NCI-H1048 (cell line): ENCODE data around the gene CCNA1.

Experiments
- DNase-seq: peaks from one replicate; lab custom pipeline; 2025; lab: John Stamatoyannopoulos, UW

The CCNA1 gene

DNA sequence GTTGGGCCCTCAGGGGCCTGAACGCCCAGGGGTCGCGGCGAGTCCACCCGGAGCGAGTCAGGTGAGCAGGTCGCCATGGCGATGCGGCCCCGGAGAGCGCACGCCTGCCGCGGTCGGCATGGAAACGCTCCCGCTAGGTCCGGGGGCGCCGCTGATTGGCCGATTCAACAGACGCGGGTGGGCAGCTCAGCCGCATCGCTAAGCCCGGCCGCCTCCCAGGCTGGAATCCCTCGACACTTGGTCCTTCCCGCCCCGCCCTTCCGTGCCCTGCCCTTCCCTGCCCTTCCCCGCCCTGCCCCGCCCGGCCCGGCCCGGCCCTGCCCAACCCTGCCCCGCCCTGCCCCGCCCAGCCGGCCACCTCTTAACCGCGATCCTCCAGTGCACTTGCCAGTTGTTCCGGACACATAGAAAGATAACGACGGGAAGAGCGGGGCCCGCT lies at the start of gene CCNA1:
Gene CCNA1 (plus strand): TSS at position 390 of the 439 bp plus-strand sequence. CDS start 562 bp downstream, outside the sequence.
- no peak for DNase-seq

DNA sequence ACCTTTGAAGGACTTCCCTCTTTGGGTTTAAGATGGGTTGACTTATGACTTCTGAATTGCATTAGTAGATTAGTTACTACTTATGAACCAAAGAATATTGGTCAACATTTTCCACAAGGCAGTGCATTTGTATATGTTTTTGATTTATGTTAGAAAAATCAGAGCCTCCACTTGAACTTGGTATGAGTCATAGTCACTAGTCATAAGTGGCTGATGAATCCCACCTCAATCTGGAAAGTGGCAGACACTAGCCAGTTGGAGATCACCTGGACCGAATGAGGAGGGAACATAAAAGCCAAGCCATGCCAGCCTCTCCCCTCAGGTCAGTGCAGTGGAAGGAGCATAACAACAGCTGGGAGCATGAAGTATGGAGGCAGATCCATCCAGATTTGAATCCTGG lies 46.8 kb upstream of the CCNA1 start:
- no peak for DNase-seq

DNA sequence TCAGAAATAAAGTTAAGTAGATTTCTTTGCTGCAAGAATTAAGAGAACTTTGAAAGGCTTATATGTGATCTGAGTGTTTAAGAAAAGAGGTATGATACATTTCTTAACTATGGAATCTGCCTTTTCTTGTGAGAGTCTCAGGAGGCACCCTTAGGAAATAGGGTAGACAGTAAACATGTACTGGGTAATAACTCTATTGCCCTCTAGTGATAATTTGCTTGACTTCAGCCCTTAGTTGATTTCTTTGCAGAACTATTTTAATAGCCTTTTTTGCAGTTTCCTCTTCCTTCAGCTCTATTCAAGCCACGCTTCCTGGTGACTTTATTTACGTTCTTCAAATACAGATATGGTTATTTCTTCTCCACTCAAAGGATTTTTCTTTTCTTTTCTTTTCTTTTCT lies 37.0 kb upstream of the CCNA1 start:
- DNase-seq, result no peak

DNA sequence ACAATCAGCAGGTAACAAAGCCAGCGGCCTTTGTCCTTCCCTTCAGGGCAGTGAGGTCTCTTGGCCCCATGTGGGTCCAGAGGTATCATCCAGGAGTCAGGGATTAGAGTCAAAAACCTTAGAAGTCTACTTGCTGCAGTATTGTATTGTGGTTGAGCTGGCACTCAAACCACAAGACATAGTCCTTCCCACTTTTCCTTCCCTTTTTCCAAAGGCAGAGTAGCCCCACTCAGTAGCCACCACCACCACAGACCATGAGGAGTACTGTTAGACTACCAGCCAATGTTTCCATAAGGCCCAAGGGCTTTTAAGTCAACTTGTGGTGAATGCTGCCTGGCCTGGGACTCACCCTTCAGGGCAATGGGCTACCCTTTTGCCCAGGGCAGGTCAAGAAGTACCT lies 27.1 kb upstream of the CCNA1 start:
- no peak for DNase-seq

DNA sequence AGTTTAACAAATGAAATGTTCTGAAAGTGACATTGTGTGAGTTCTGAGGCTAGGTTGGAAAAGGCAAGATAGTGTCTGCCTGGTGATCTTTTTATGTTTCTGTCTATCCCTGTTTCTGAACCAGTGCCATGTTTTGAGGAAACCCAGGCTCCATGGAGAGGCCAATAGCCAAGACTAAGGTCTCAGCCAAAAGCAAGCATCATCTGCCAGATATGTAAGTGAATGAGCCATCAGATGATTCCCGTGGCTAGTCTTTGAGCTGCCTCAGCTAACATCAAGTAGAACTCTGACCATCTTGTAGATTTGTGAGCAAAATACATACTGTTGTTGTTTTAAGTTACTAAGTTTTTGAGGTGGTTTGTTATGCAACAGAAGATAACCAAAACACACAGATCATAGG lies 19.6 kb upstream of the CCNA1 start:
- no peak for DNase-seq

DNA sequence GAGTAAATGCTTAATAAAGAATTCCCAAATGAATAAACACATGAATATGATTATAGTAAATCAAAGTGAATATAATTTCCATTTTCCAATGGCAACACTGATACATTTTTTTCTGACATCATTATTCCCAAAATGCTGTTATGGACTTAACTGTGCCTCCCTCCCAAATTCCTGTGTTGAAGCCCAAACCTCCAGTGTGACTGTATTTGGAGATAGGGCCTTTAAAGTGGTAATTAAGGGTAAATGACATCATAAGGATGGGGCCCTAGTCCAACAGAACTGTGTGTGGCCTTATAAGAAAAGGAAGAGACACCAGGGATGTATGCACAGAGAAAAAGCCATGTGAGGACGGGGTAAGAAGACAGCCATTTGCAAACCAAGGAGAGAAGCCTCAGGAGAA lies 19.1 kb upstream of the CCNA1 start:
- DNase-seq, result no peak

DNA sequence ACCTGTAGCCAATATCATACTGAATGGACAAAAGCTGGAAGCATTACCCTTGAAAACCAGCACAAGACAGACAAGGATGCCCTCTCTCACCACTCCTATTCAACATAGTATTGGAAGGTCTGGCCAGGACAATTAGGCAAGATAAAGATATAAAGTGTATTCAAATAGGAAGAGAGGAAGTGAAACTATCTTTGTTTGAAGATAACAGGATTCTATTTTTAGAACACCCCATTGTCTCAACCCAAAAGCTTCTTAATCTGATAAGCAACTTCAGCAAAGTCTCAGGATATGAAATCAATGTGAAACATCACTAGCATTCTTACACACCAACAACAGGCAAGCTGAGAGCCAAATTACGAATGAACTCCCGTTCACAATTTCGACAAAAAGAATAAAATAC lies 17.8 kb upstream of the CCNA1 start:
- no peak for DNase-seq

DNA sequence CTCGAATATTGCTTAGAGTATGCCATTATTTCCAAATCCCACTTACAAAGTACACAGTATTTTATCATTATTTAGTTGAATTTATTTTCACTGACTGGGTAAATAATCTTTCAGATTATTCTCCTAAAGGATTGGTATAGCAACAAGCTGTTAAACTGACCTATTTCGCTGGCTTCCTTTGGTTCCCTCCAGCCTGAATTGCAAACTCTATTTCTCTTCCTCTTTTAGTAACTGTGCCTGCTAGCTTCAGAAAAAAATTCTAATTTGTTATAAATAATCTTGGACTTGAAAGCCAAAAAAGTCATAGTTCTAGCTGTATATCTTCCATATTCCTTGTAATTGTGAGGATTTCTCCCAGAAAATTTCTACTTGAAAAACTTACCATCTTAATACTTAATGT lies 15.0 kb upstream of the CCNA1 start:
- DNase-seq, result no peak

DNA sequence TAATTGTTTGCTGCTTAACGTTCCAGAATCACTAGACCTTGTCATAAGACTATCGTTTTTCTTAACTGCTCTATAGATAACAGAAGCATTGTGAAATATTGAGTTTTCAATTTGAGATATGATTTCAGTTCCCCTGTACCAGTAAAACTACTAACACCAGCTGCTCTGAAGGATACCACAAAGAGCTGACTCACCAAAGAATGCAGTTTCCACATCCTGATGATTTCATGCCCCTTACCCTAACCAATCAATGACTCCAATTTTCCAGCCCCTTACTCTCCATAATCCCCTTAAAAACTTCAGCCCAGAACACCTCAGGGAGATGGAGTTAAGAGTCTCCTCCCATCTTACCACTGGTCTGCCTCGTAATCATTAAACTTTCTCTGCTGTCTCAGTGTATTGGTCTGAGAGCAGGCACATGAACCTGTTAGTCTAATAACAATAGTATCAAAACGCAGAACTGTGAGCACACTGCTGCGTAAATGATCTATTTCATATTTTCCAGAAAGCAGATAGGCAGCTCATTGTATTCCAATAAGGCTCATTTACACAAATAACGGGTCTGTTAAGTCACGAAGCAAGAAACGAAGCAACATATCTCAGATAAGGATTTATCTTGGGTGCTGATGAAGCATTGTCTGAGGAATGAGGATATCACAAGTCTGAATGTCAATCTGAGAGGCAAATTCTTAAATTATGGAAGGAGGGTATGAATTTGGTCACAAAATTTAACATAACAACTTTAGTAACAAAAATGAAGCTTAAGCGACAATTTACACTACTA lies 14.1 kb upstream of the CCNA1 start:
- DNase-seq, result no peak

DNA sequence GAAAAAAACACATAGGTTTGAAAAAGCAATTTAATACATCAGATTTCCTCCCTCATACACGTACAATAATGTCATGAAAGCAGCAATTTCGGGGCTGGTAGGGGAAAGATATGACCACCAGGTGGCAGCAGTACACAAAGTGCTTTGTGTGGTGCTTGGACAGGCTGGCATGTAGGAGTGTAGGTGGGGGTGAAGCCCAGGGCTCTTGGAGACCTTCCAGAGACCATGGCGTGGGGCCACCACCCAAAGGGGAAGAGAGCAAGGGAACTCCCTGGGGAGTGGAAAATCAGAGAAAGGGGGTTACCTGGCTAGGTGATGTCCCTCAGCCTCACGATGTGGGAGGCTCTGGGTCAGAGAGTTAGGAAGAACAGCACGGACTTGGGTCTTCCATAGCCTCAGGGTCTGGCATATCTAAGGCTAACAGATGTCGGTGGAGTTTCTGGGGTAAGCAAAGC lies 11.8 kb upstream of the CCNA1 start:
- DNase-seq, result no peak

DNA sequence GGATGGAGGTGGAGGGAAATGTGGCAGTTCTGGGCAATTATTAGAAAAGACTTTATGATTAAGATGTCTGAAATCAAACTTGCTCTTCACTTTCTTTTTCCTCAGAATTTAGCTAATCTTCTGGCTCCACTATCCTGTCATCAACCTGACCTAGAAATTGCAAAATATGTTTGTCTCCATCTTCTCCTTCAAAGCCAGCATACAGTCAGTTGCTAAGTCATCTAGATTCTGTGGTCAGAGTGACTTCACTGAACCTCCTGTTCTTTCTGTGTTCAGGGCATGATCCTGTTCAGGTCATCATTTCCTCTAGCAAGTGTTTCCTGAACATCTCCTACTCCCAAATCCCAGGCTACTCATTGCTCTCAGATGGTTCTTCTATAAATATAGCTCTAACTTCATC lies 10.8 kb upstream of the CCNA1 start:
- DNase-seq, result no peak

DNA sequence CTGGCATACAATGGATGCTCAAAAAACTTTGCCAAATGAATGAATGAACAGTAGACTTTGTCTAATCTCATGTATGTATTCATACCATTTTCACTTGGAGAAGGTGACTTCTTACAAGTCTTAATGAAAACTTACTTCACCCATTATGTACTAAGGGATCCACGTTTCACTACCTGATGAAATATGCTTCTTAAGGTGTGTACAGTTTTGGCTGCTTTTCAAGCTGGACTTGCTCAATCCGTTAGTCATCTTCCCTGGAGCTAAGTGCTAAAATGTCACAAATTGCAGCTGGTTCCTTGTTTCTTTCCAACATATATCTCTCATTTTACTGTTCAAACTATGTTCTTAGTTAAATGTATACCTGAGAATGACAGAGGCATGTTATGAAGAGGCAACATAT lies 4.2 kb upstream of the CCNA1 start:
- no peak for DNase-seq

DNA sequence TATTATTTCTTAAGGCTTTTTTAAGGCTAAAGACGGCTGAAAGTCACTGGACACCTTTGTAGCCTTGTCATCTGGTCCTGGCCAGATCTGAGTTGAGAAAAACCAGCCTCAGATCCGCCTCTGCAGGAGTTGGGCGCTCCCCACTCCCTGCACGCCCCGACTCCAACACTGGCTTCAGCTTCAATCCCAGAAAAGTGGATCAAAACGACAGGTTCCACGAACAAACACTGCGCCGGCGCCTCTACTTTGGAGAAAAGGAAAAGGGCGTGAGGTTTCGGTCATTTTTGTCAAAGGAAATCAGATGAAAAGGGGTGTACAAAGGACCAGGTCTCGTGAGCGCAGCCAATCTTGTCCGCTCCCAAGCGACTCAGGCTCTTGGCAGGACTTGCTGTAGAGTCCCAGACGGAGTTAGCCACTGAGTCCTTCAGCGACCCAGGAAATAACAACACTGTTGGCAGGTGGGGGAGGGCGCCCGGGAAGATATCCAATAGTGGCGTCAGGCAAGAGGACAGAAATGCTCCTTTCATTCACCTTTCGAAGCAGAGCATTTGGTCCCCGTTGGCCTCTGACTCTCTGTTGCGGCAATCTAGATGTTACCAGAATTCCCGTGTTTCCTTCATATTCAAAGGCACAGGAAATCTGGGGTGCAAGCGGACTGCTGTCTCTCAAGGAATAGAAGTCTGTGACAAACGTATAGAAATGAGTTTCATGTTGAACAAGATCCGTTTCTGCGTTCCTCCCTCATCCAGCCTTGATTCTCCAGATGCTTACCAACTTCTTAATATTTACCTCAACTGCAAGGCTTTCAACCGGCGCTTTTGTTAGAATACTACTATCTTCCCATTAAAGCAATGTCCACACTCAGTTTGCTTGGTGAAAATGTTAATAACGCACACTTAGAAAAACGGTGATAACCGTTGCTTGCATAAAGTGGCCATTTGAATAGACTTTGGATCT lies 1.8 kb upstream of the CCNA1 start:
- no peak for DNase-seq

DNA sequence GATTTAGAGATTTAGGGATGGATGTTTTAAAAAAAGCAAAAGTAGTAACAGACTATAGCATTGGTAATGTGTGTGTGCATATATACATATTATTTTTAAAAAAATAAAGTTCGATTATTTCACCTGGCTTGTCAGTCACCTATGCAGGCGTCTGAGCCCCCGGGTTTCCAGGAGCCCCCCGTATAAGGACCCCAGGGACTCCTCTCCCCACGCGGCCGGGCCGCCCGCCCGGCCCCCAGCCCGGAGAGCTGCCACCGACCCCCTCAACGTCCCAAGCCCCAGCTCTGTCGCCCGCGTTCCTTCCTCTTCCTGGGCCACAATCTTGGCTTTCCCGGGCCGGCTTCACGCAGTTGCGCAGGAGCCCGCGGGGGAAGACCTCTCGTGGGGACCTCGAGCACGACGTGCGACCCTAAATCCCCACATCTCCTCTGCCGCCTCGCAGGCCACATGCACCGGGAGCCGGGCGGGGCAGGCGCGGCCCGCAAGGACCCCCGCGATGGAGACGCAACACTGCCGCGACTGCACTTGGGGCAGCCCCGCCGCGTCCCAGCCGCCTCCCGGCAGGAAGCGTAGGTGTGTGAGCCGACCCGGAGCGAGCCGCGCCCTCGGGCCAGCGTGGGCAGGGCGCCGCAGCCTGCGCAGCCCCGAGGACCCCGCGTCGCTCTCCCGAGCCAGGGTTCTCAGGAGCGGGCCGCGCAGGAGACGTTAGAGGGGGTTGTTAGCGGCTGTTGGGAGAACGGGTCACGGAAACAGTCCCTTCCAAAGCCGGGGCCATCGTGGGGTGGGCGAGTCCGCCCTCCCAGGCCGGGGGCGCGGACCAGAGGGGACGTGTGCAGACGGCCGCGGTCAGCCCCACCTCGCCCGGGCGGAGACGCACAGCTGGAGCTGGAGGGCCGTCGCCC lies 840 bp upstream of the CCNA1 start:
- DNase-seq, result no peak

DNA sequence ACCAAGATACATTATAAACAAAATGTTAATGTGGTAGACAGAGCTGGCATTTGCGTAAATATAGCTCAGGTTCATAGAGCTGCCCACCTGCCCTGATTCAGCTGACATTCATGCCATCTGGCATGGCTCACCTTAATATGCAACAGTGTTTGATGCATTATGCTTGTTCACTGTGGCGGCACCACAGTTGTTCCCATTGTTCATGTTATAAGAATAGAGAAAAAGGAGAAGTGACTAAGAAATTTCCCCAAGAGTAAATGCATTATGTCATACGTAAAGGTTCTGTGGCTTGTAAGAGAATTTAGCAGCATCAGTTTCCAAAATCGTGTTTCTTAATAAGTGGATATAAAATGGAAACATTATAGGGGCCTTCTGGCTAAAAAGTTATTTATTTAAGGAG lies 4.5 kb downstream of the CCNA1 start:
- no peak for DNase-seq

DNA sequence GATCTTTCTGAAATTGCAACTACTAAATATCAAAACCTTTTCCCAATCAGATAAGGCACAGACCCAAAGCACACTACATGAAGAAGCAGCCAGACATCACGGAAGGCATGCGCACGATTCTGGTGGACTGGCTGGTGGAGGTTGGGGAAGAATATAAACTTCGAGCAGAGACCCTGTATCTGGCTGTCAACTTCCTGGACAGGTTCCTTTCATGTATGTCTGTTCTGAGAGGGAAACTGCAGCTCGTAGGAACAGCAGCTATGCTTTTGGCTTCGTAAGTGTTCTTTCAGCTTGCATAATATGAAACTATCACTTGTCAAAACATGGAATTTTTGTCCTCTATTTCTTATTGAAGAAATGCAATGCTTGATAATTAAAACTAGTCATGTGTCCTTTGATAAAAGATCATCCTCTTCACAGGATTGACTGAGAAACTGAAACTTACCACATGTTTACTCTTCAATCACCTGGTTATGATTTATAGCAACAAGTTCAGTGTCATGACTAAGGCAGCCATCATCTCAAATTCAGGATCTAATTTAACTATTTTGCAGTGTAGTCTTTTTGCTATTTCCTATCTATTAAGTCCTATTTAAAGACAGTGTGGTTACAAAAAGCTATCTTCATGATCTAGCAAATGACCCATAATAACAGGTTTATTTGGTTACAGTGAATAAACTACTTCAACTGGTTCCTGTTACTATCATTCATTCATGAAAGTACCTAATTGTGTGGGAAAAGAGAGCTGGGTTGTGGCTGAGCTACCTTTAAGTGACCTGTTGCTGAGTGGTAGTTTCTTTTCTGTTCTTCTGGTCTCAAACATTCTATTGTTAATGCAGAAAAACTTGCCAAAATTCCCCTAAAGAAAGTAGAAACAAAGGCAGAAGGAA lies 6.5 kb downstream of the CCNA1 start:
- DNase-seq, result no peak

DNA sequence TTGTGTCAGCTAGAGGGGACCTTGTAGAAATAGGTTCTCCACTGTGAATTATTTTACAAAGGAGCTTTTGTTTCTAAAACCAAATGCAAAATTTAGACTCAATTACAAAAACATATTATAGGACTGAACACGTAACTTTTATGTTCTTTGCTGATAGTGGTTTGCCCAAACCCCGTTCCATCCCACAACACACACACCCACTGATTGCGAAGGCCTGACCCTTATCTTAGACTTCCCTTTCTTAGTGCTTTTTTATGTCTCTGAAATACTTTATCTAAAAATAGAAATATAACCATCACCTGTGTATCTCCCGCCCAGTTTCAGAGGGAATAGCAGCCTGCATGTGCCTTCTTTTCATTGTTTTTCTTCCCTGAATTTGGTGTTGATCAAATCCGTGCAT lies 13.0 kb downstream of the CCNA1 start:
- DNase-seq, result no peak

DNA sequence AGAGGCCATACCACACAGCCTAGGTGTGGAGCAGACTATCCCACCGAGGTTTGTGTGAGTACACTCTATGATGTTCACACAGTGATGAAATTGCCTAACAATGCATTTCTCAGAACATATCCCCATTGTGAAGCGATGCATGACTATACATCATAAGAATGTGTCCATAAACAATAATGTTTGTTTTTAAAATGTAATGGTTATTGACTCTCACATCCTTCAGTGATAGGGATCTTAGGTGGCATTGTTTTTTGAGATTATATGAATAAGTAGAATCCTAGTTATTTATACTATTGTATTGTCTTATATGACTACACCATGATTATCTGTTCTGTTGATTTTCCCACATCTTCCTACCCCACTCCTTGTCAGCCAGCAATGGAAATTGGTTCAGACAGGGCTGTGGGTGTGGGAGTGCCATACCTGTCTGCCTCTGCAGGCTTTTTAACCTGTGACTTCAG lies 13.6 kb downstream of the CCNA1 start:
- no peak for DNase-seq

DNA sequence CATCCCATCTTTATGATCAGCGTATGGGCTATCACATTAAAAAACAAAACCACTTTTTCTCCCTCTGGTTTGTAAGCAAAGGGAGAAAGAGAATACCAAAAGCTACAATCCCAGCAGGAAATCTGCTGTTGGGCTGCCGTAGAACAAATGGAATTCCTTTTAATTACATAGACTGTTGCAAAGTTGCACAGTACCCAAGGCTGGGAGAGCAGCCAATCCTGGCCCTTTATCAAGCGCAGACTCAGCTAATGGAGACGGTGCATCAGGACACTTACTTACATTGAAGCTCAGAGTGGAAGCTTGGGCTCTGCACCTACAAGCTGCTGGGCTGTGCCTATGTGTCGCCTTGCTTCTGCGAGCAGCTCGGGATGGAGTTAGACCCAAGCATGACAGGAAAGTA lies 15.2 kb downstream of the CCNA1 start:
- no peak for DNase-seq

DNA sequence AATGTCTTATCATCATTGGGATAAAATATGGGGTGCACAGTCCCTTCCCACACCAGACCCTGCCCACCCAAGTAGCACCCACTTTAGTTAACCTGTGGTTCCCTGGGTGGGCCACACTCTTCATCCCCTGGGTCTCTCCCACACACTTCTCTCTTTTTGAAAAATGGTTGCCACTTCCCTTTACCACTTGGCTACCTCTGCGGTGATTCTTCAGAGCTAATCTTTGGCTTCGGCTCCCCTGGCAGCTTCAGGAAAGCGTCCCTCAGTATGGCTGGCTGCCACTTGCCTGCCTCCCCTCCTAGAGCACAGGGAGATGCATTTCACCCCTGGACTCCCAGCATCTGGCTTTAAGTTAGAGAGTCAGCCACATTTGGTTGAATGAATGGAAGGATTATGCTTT lies 18.2 kb downstream of the CCNA1 start:
- no peak for DNase-seq

DNA sequence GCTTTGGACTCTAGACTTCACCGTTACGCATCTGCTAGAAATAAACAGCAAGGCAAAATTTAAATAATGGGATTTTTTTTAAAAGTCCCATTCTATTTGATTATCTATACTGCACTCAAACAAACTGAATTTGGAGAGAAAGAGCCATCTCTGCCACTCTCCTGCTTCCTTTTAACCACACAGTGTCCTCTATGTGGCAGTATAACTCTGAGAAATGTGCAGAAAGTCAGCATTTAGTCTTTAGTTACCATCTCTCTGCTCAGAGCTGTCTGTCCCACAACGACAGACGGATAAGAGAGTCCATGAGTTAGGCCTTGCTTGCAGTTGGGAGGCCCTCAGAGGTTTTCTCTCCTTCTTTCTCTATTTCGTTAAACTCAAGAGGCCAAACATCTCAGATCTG lies 21.2 kb downstream of the CCNA1 start:
- no peak for DNase-seq
